Measurements from ENCODE around the gene PHLDA2. TPM values are rescaled to one million over a fixed set of nuclear protein-coding genes. Genes with fewer than 3 reads are reported as not detected.

PHLDA2 gene, protein sequence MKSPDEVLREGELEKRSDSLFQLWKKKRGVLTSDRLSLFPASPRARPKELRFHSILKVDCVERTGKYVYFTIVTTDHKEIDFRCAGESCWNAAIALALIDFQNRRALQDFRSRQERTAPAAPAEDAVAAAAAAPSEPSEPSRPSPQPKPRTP
- 1 to 10 TPM; 3.0 to 4.5 TPM for total RNA-seq

- H3K9me3 Mint-ChIP-seq = no peaks in the 10 kb centered on the region
- peaks cover 9% of the 10 kb centered on the region in 2 donors for H3K27me3 Mint-ChIP-seq
- peak within 1 kb of the TSS; percentile 84 for H3K4me3 Mint-ChIP-seq
- peak within 1 kb of the TSS; percentile 80 to 88 for H3K27ac Mint-ChIP-seq
- DNase-seq (ENCODE audit: low spot score) (peak; percentile 81), ATAC-seq (peak; percentile 48 to 56)
- no peaks in the 10 kb centered on the region for H3K36me3 Mint-ChIP-seq
- peaks cover 20 to 31% of the 10 kb centered on the region in 2 donors for H3K4me1 Mint-ChIP-seq (ENCODE audit: low read depth in 2 of 2)
Observed at GRCh38 chr11:2928605-2929530, at the start of gene PHLDA2. Gene PHLDA2 (minus strand): TSS chr11:2929420. CDS start chr11:2929364, 56 bp downstream.

DNA sequence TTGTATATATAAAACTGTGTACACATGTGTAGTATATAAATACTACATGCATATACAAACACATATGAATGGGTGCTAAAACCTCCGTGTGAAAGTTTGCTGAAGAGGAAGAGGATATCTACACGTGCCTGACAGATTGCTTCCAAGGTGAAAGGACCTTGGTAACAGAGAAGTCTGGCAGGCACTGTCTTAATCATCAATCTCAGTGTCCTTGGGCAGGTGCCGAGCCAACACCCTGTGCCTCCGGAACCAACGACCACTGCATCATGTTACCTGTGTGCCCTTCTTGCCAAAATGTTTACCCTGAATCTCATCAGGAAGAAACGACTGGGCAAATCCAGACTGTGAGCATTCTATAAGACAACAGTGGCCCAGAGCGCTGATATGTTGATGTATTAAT lies 47.9 kb upstream of the PHLDA2 start:
- no peaks in the 10 kb centered on the region for H3K27me3 Mint-ChIP-seq
- DNase-seq (ENCODE audit: low spot score) (no peak), ATAC-seq (no peak)
- H3K4me1 Mint-ChIP-seq (ENCODE audit: low read depth in 2 of 2) = peaks cover 28 to 29% of the 10 kb centered on the region in 2 donors
- H3K9me3 Mint-ChIP-seq = no peaks in the 10 kb centered on the region
- peaks cover 26% of the 10 kb centered on the region for H3K36me3 Mint-ChIP-seq
- H3K27ac Mint-ChIP-seq = peak overlapping the region; percentile 43 to 63
- H3K4me3 Mint-ChIP-seq = no peak overlapping the region

DNA sequence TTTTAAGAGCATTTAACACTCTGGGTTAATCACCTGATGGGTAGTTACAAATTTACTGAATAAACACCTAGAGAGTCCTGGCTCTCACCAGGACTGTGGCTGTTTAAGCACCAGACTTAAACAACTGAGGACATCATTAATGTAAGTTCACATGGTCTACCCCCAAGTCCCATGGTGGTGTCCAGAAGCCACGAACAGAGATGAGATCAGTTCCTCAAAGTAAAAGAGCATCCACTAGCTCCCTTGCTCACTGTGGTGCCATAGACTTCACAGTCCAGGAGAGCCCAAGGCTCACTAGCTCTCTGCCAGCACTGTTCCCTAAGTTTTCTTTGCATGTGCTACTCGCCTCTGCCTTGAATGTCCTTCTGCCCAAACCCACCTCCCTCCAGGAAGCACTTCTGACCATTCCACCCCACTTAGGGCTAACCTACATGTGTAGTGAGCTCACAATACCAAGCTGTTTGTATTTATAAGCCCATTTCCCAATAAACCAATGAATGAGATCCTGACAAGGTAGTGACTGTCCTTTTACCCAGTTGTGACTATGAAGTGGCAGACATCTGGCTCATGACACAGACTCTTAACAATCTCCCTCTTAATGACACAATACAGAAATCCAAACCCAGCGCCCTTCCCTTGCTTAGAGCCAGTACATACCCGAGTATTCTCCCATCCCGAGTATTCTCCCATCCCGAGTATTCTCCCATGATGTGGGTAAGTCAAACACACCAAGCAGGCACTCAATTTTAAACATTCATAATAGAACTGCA lies 47.3 kb upstream of the PHLDA2 start:
- H3K36me3 Mint-ChIP-seq = peaks cover 30% of the 10 kb centered on the region
- H3K27me3 Mint-ChIP-seq = no peaks in the 10 kb centered on the region
- peaks cover 21 to 23% of the 10 kb centered on the region in 2 donors for H3K4me1 Mint-ChIP-seq (ENCODE audit: low read depth in 2 of 2)
- H3K4me3 Mint-ChIP-seq = no peak overlapping the region
- H3K27ac Mint-ChIP-seq = peak overlapping the region; percentile 43 to 63
- H3K9me3 Mint-ChIP-seq = no peaks in the 10 kb centered on the region
- no peak for DNase-seq (ENCODE audit: low spot score)
- ATAC-seq = peak in 1 of 2 donors; percentile 38

DNA sequence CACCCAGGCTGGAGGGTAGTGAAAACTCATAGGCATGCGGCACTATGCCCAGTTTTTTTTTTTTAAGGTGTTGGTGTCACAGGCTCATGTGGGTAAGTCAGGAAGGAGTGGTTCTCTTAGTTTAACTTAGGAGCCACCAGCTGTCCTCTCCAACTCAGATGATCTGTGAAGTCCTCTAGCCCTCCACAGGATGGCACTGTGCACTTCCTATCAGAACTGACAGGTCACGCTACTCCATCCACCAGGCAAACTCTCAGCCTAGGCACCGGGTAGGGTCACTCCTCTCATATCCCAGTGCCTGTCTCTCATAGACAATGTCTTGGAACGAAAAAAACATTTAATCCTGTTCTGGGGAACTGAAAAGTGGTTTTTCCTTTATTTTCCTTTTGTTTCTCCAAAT lies 46.4 kb upstream of the PHLDA2 start:
- Mint-ChIP-seq H3K4me1 (ENCODE audit: low read depth in 2 of 2) (peaks cover 21 to 23% of the 10 kb centered on the region in 2 donors), H3K9me3 (no peaks in the 10 kb centered on the region), H3K4me3 (no peak overlapping the region), H3K27me3 (no peaks in the 10 kb centered on the region), H3K27ac (no peak overlapping the region), H3K36me3 (peaks cover 39% of the 10 kb centered on the region)
- ATAC-seq (peak; percentile 69 to 75), DNase-seq (ENCODE audit: low spot score) (no peak)

- Mint-ChIP-seq H3K4me1 (ENCODE audit: low read depth in 2 of 2) (peaks cover 21 to 23% of the 10 kb centered on the region in 2 donors), H3K27ac (peak overlapping the region in 1 of 2 donors; percentile 54), H3K36me3 (peaks cover 50% of the 10 kb centered on the region), H3K9me3 (no peaks in the 10 kb centered on the region), H3K27me3 (no peaks in the 10 kb centered on the region), H3K4me3 (no peak overlapping the region)
- ATAC-seq (no peak), DNase-seq (ENCODE audit: low spot score) (no peak)
Observed at GRCh38 chr11:2974272-2974671, 45.1 kb upstream of the PHLDA2 start.

DNA sequence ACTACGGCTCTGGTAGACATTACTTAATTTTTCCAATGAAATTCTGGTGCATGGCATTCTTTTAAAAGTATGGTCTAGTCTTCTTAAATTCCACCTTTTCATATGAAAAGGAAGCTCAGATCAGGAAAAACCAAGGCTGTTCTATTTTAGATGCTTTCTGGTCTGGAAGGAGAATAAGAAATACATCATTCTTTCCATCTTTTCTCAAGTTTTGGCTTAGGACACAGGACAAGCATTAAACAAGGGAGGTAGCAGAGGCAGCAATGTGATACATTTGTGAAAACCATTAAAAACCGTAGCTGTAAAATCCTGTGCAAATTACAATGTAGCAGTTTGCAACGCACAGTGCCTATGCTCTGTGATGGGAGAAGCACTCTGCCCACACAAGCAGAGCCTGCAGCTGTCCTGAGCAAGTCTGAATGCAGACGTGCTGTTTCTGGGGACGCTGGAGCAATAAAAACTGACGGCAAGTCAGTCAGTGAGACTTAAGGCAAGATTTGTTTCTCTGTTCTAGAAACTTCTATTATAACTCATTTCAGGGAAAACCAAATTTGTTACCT lies 39.2 kb upstream of the PHLDA2 start:
- no peak overlapping the region for H3K4me3 Mint-ChIP-seq
- peaks cover 12 to 13% of the 10 kb centered on the region in 2 donors for H3K4me1 Mint-ChIP-seq (ENCODE audit: low read depth in 2 of 2)
- no peak for ATAC-seq
- H3K9me3 Mint-ChIP-seq = no peaks in the 10 kb centered on the region
- no peaks in the 10 kb centered on the region for H3K27me3 Mint-ChIP-seq
- DNase-seq (ENCODE audit: low spot score) = no peak
- peaks cover 41% of the 10 kb centered on the region for H3K36me3 Mint-ChIP-seq
- H3K27ac Mint-ChIP-seq = no peak overlapping the region

DNA sequence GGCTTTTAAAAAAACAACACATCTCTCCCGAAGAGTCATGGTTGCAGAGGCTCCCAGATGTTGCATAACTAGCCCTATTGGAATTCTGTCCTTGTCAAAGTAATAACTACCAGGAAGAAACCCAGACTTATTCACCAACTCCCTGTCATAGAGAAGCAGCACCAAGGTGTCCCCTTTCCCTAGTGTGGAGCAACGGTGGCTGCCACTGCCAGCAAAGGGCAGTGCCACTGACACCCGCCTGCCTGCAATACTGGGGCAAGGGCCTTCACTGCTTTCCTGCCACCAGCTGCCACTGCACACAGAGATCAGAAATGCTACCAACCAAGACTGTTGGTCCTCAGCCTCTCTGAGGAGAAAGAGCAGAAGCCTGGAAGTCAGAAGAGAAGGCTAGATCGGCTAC lies 35.6 kb upstream of the PHLDA2 start:
- DNase-seq (ENCODE audit: low spot score) = no peak

DNA sequence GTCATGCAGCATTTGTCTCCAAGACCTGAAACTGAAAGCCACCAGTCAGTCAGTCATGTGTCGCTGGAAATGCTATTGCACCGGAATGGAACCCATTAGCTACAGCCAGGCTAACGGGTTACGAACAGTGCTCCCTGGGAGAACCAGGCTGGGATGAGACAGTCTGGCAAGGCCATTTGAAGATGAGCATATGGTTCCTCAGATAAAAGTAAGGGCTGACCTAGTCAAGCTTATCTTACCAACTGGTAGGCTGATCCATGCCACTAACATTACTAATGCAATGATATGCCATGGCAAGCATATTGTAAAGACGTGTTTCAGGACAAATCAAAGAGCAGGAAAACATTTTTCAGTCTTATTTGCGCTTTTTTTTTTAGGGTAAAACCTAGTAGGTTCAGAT lies 34.5 kb upstream of the PHLDA2 start:
- Mint-ChIP-seq H3K4me1 (ENCODE audit: low read depth in 2 of 2) (peaks cover 28 to 31% of the 10 kb centered on the region in 2 donors), H3K9me3 (no peaks in the 10 kb centered on the region), H3K27me3 (no peaks in the 10 kb centered on the region), H3K27ac (peak overlapping the region in 1 of 2 donors; percentile 2), H3K4me3 (no peak overlapping the region), H3K36me3 (peaks cover 46% of the 10 kb centered on the region)
- DNase-seq (ENCODE audit: low spot score) = no peak
- no peak for ATAC-seq

More for the DNA sequence above, 35.6 kb upstream of the PHLDA2 start:
- Mint-ChIP-seq H3K27ac (no peak overlapping the region), H3K36me3 (peaks cover 44% of the 10 kb centered on the region), H3K27me3 (no peaks in the 10 kb centered on the region), H3K4me3 (no peak overlapping the region), H3K4me1 (ENCODE audit: low read depth in 2 of 2) (peaks cover 28 to 31% of the 10 kb centered on the region in 2 donors), H3K9me3 (no peaks in the 10 kb centered on the region)
- ATAC-seq = no peak

GRCh38 chr11:2963112-2963754 lies 34.0 kb upstream of the PHLDA2 start:
- Mint-ChIP-seq H3K36me3 (peaks cover 50% of the 10 kb centered on the region), H3K4me1 (ENCODE audit: low read depth in 2 of 2) (peaks cover 28 to 31% of the 10 kb centered on the region in 2 donors), H3K27ac (peak overlapping the region in 1 of 2 donors; percentile 2), H3K27me3 (no peaks in the 10 kb centered on the region), H3K9me3 (no peaks in the 10 kb centered on the region), H3K4me3 (no peak overlapping the region)
- DNase-seq (ENCODE audit: low spot score) (no peak), ATAC-seq (no peak)

GRCh38 chr11:2961080-2961479 lies 31.9 kb upstream of the PHLDA2 start:
- Mint-ChIP-seq H3K4me1 (ENCODE audit: low read depth in 2 of 2) (peaks cover 24% of the 10 kb centered on the region in 2 donors), H3K4me3 (no peak overlapping the region), H3K36me3 (peaks cover 53% of the 10 kb centered on the region), H3K9me3 (no peaks in the 10 kb centered on the region), H3K27ac (peak overlapping the region in 1 of 2 donors; percentile 72), H3K27me3 (no peaks in the 10 kb centered on the region)
- ATAC-seq (no peak), DNase-seq (ENCODE audit: low spot score) (no peak)

DNA sequence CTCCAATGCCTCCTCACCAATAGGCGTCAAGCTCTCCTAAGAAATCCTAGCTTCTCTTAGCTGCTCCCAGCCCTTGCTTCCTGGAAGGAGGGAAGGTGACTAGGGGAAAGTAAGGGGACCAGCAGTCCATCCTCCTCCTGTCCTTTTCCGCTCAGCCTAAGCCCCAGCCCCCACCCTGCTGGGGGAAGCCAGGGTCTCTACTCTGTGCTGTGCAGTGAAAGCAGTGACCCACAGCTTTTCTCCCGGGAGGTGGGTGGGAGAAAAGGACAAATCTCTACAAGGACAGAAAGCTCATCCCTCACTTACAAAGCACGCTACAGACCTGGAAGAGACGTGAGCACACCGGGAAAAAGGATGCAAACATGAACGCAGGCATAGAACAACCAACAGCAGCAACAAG lies 30.9 kb upstream of the PHLDA2 start:
- Mint-ChIP-seq H3K27me3 (no peaks in the 10 kb centered on the region), H3K27ac (no peak overlapping the region), H3K4me3 (no peak overlapping the region), H3K36me3 (peaks cover 56% of the 10 kb centered on the region), H3K9me3 (no peaks in the 10 kb centered on the region), H3K4me1 (ENCODE audit: low read depth in 2 of 2) (peaks cover 22 to 29% of the 10 kb centered on the region in 2 donors)
- no peak for ATAC-seq
- DNase-seq (ENCODE audit: low spot score) = no peak

DNA sequence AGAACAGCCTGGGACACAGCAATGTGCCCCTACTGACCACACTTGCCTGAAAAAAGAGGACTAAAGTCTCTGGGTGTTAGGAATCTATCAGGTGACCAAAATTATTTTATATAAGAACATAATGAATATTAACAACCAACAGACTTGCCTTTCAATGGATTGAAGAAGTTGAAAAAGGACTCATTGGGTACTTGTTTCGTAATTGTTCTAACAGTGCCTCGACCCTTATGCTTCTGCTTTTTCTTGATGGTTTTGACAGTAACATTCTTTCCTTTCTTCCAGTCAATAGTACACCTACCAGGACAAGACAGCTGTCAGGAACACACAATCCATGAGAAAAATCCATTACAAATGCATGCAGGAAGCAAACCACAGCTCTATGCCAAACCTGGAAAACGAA lies 29.0 kb upstream of the PHLDA2 start:
- Mint-ChIP-seq H3K9me3 (no peaks in the 10 kb centered on the region), H3K36me3 (peaks cover 53% of the 10 kb centered on the region), H3K4me1 (ENCODE audit: low read depth in 2 of 2) (peaks cover 16 to 27% of the 10 kb centered on the region in 2 donors), H3K27ac (no peak overlapping the region), H3K4me3 (no peak overlapping the region), H3K27me3 (no peaks in the 10 kb centered on the region)
- DNase-seq (ENCODE audit: low spot score) (no peak), ATAC-seq (no peak)

- ATAC-seq (no peak), DNase-seq (ENCODE audit: low spot score) (no peak)
- Mint-ChIP-seq H3K9me3 (no peaks in the 10 kb centered on the region), H3K36me3 (peaks cover 40% of the 10 kb centered on the region), H3K27ac (peak overlapping the region in 1 of 2 donors; percentile 18), H3K4me3 (no peak overlapping the region), H3K27me3 (no peaks in the 10 kb centered on the region), H3K4me1 (ENCODE audit: low read depth in 2 of 2) (peaks cover 18 to 28% of the 10 kb centered on the region in 2 donors)
Observed at GRCh38 chr11:2955906-2956476, 26.8 kb upstream of the PHLDA2 start.
